NCI-H510A treated with DMSO at 0.1 percent for 48 hours (cell line): ENCODE data around the gene CLN5.
"Not testable (repeated sequence)": the region's sequence is repeated elsewhere in the genome, so short reads cannot be mapped to it uniquely, and the experiment has no call there.

Source experiments
- DNase-seq: peaks from one replicate; lab custom pipeline; 2025; lab: John Stamatoyannopoulos, UW

CLN5 gene

GRCh38 chr13:76991796-76992547, at the start of gene CLN5:
TSS of gene CLN5 (plus strand) at chr13:76992081. CDS start at chr13:76992099, 18 bp downstream.
- DNase-seq, result peak; percentile 2

- no peak for DNase-seq
Measured at GRCh38 chr13:76942363-76942762, 49.5 kb upstream of the CLN5 start.

- no peak for DNase-seq
Measured at GRCh38 chr13:76943646-76944045, 48.2 kb upstream of the CLN5 start.

GRCh38 chr13:76944456-76944855, 47.4 kb upstream of the CLN5 start:
- DNase-seq, result no peak

- no peak for DNase-seq
Measured at GRCh38 chr13:76948149-76948548, 43.7 kb upstream of the CLN5 start, which contains the start of gene ACOD1. TSS of gene ACOD1 (plus strand) at chr13:76948511. CDS start at chr13:76948559, 48 bp downstream.

GRCh38 chr13:76950101-76950500, 41.8 kb upstream of the CLN5 start:
- no peak for DNase-seq

- no peak for DNase-seq
Measured at GRCh38 chr13:76953968-76954367, 37.9 kb upstream of the CLN5 start.

GRCh38 chr13:76954538-76954937, 37.3 kb upstream of the CLN5 start:
- no peak for DNase-seq

GRCh38 chr13:76955193-76955592, 36.7 kb upstream of the CLN5 start:
- no peak for DNase-seq

- no peak for DNase-seq
Measured at GRCh38 chr13:76955661-76956060, 36.2 kb upstream of the CLN5 start.

GRCh38 chr13:76958841-76959432, 32.9 kb upstream of the CLN5 start:
- DNase-seq, result no peak

GRCh38 chr13:76959734-76960133, 32.1 kb upstream of the CLN5 start:
- not testable (repeated sequence) for DNase-seq

GRCh38 chr13:76965759-76966421, 26.0 kb upstream of the CLN5 start:
- DNase-seq, result no peak

GRCh38 chr13:76967031-76967430, 24.9 kb upstream of the CLN5 start:
- no peak for DNase-seq

GRCh38 chr13:76968041-76968440, 23.8 kb upstream of the CLN5 start:
- no peak for DNase-seq

GRCh38 chr13:76969488-76970365, 22.2 kb upstream of the CLN5 start:
- no peak for DNase-seq

GRCh38 chr13:76971215-76971614, 20.7 kb upstream of the CLN5 start:
- no peak for DNase-seq

- no peak for DNase-seq
Measured at GRCh38 chr13:76971851-76972829, 19.7 kb upstream of the CLN5 start.

- DNase-seq, result no peak
Measured at GRCh38 chr13:76973920-76974617, 17.8 kb upstream of the CLN5 start.

GRCh38 chr13:76974618-76974975, 17.3 kb upstream of the CLN5 start:
- DNase-seq, result no peak
